Measurements from ENCODE around the gene CERS5. TPM values are rescaled to one million over a fixed set of nuclear protein-coding genes. Genes with fewer than 3 reads are reported as not detected.

Gene CERS5
- polyA plus RNA-seq, 1 experiment = 68.0 TPM

GRCh38 chr12:50147281-50147680, 19.9 kb downstream of the CERS5 start:
- ChIA-PET CTCF (interaction anchor here (0.7 to 1.2 kb wide), 3 partner anchors 10 to 52 kb away, joined by 3 to 5 read pairs (median 3); no protein-coding TSS in a partner anchor), POLR2A (no interaction called here)
- no peak for DNase-seq (ENCODE audit: low read depth)
- Histone ChIP-seq H3K4me3 (ENCODE audit: low read depth, low read length) (no peak overlapping the region), H3K27me3 (ENCODE audit: control insufficient read depth, insufficient read depth, low read length) (no peaks in the 10 kb centered on the region), H3K36me3 (ENCODE audit: control insufficient read depth, insufficient read depth, low read length) (no peaks in the 10 kb centered on the region)
- TF ChIP-seq CTCF (IDR thresholded peaks at IDR 0.05; ENCODE audit: insufficient read depth, low read depth, low read length) = no peak

- TF ChIP-seq CTCF (IDR thresholded peaks at IDR 0.05; ENCODE audit: insufficient read depth, low read depth, low read length) = no peak
- POLR2A ChIA-PET = no interaction called here
- no peaks in the 10 kb centered on the region for H3K27me3 ChIP-seq (ENCODE audit: control insufficient read depth, insufficient read depth, low read length)
- H3K4me3 ChIP-seq (ENCODE audit: low read depth, low read length) = no peak overlapping the region
- CTCF ChIA-PET = interaction anchor here (0.6 kb wide), 1 partner anchor 49 kb away, joined by 4 read pairs; no protein-coding TSS in a partner anchor
- H3K36me3 ChIP-seq (ENCODE audit: control insufficient read depth, insufficient read depth, low read length) = no peaks in the 10 kb centered on the region; the same call in 1 of the 2 replicates
- DNase-seq (ENCODE audit: low read depth) = no peak
Measured at GRCh38 chr12:50145439-50145838, 21.7 kb downstream of the CERS5 start.

- Histone ChIP-seq H3K27me3 (ENCODE audit: control insufficient read depth, insufficient read depth, low read length) (no peaks in the 10 kb centered on the region), H3K4me3 (ENCODE audit: low read depth, low read length) (no peak overlapping the region), H3K36me3 (ENCODE audit: control insufficient read depth, insufficient read depth, low read length) (no peaks in the 10 kb centered on the region; the same call in 1 of the 2 replicates)
- ChIA-PET CTCF (interaction anchor here (1.3 kb wide), 1 partner anchor 11 kb away, joined by 5 read pairs; no protein-coding TSS in a partner anchor), POLR2A (no interaction called here)
- TF ChIP-seq CTCF (IDR thresholded peaks at IDR 0.05; ENCODE audit: insufficient read depth, low read depth, low read length) = no peak
- no peak for DNase-seq (ENCODE audit: low read depth)
Measured at GRCh38 chr12:50142993-50143392, 24.2 kb downstream of the CERS5 start.

- Histone ChIP-seq H3K36me3 (ENCODE audit: control insufficient read depth, insufficient read depth, low read length) (peaks cover 10% of the 10 kb centered on the region), H3K4me3 (ENCODE audit: low read depth, low read length) (no peak overlapping the region), H3K27me3 (ENCODE audit: control insufficient read depth, insufficient read depth, low read length) (no peaks in the 10 kb centered on the region)
- ChIA-PET POLR2A (no interaction called here), CTCF (interaction anchor here (1.3 kb wide), 1 partner anchor 58 kb away, joined by 3 read pairs; no protein-coding TSS in a partner anchor)
- no peak for TF ChIP-seq CTCF (IDR thresholded peaks at IDR 0.05; ENCODE audit: insufficient read depth, low read depth, low read length)
- no peak for DNase-seq (ENCODE audit: low read depth)
Measured at GRCh38 chr12:50132505-50133135, 34.5 kb downstream of the CERS5 start.

- no peak for TF ChIP-seq CTCF (IDR thresholded peaks at IDR 0.05; ENCODE audit: insufficient read depth, low read depth, low read length)
- ChIA-PET POLR2A (no interaction called here), CTCF (interaction anchor here (0.6 to 1.0 kb wide), 2 partner anchors 19 to 94 kb away, joined by 3 to 5 read pairs; no protein-coding TSS in a partner anchor)
- H3K36me3 ChIP-seq (ENCODE audit: control insufficient read depth, insufficient read depth, low read length) = peaks cover 11% of the 10 kb centered on the region
- no peak overlapping the region for H3K4me3 ChIP-seq (ENCODE audit: low read depth, low read length)
- no peak for DNase-seq (ENCODE audit: low read depth)
- H3K27me3 ChIP-seq (ENCODE audit: control insufficient read depth, insufficient read depth, low read length) = no peaks in the 10 kb centered on the region
Measured at GRCh38 chr12:50129290-50129689, 37.9 kb downstream of the CERS5 start.
